Activated T-cell treated with anti-CD3 and anti-CD28 coated beads, Interleukin-2, amount 50 U/mL, for 4 hours (primary cell): Measurements from ENCODE around the gene CTR9. TPM values are rescaled to one million over a fixed set of nuclear protein-coding genes. Genes with fewer than 3 reads are reported as not detected.
A peak's percentile ranks its signal among the peaks of the same experiment; 100 is the strongest.

Experiments
- ATAC-seq, 2 donors: fragments of 200-7000 bp; cut with Tn5 transposase; one replicate each; pipeline ENCODE4 v1.10.0; 2021
- DNase-seq: peaks from one replicate; pipeline ENCODE4 v3.0.0-alpha.2; 2020
- H3K27me3 Mint-ChIP-seq: one replicate; pipeline ENCODE4 v1.8.0; 2021; ENCODE audit warnings: low read depth, mixed read lengths
- H3K36me3 Mint-ChIP-seq: one replicate; pipeline ENCODE4 v1.8.0; 2022; ENCODE audit warnings: mixed read lengths; ENCODE audit not compliant: insufficient read depth
- H3K4me1 Mint-ChIP-seq: one replicate; pipeline ENCODE4 v1.8.0; 2021; ENCODE audit warnings: low read depth, mixed read lengths
- H3K4me3 Mint-ChIP-seq: one replicate; pipeline ENCODE4 v1.8.0; 2021; ENCODE audit warnings: mild to moderate bottlenecking, moderate library complexity, mixed read lengths
- H3K9me3 Mint-ChIP-seq: one replicate; pipeline ENCODE4 v1.8.0; 2021; ENCODE audit warnings: mixed read lengths
- total RNA-seq, 3 donors: library from RNA; stranded (reverse); gene quantifications; one replicate each; pipeline ENCODE4 v1.2.1, GENCODE V29; 2021

The CTR9 gene
- total RNA-seq, 3 donors from 2014 or later, result 51.9 to 56.0 (median 53.9) TPM

- no peaks in the 10 kb centered on the region for H3K9me3 Mint-ChIP-seq
- DNase-seq, result no peak
- H3K4me3 Mint-ChIP-seq, result peak overlapping the region; percentile 96
- peaks cover 18% of the 10 kb centered on the region for H3K36me3 Mint-ChIP-seq
- H3K4me1 Mint-ChIP-seq, result peaks cover 22% of the 10 kb centered on the region
- no peak for ATAC-seq
- H3K27me3 Mint-ChIP-seq, result no peaks in the 10 kb centered on the region
Measured at GRCh38 chr11:10752486-10752885, 1.4 kb downstream of the CTR9 start.

GRCh38 chr11:10758957-10759356 lies 7.9 kb downstream of the CTR9 start:
- no peak for DNase-seq
- Mint-ChIP-seq H3K36me3 (peaks cover 21% of the 10 kb centered on the region), H3K4me3 (no peak overlapping the region), H3K27me3 (no peaks in the 10 kb centered on the region), H3K4me1 (peaks cover 7% of the 10 kb centered on the region), H3K9me3 (no peaks in the 10 kb centered on the region)
- no peak for ATAC-seq

DNA sequence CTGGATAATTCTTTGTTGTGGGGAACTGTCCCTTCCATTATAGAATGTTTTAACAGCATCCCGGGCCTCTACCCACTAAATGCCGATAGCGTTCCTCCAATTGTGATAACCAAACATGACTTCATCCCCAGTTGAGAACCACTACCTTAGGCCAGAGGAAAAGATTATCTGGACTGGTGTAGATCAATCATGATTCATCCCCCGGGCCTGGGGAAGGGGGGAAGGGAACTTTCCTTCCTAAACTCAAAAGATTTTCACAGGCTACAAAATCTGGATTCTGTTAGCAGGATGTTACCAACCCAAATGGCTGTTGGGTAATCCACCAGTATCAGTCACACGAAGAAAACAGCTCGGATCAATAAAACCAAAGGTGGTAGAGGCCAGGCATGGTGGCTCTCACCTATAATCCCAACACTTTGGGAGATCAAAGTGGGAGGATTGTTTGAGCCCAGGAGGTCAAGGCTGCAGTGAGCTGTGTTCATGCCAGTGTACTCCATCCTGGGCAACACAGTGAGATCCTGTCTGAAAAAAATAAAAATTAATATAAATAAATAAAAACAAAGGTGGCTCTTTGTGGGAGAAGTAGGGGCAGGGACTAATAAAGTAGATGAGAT lies 10.1 kb downstream of the CTR9 start:
- DNase-seq (no peak), ATAC-seq (no peak)
- Mint-ChIP-seq H3K4me3 (no peak overlapping the region), H3K36me3 (peaks cover 29% of the 10 kb centered on the region), H3K27me3 (no peaks in the 10 kb centered on the region), H3K9me3 (no peaks in the 10 kb centered on the region), H3K4me1 (peaks cover 1% of the 10 kb centered on the region)

DNA sequence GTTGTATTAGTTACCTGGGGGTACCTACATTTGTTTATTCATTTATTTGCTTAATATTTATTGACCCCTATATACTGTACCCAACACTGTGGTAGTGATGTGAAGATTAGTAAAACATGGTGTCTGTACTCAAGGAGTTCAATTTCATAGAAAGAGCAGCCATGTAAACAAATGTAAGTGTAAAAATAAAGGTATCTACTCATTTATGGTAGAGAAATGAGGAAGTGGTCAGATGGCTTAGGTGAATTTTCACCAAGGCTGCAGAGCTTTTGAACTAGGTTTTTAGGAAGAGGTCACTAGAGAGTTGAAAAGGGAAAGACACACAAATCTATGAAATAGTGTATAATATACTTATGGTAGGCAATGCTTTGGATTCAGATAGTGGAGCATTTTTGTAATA lies 11.1 kb downstream of the CTR9 start:
- Mint-ChIP-seq H3K9me3 (no peaks in the 10 kb centered on the region), H3K4me3 (no peak overlapping the region), H3K27me3 (no peaks in the 10 kb centered on the region), H3K36me3 (peaks cover 34% of the 10 kb centered on the region), H3K4me1 (peaks cover 1% of the 10 kb centered on the region)
- ATAC-seq (no peak), DNase-seq (no peak)

DNA sequence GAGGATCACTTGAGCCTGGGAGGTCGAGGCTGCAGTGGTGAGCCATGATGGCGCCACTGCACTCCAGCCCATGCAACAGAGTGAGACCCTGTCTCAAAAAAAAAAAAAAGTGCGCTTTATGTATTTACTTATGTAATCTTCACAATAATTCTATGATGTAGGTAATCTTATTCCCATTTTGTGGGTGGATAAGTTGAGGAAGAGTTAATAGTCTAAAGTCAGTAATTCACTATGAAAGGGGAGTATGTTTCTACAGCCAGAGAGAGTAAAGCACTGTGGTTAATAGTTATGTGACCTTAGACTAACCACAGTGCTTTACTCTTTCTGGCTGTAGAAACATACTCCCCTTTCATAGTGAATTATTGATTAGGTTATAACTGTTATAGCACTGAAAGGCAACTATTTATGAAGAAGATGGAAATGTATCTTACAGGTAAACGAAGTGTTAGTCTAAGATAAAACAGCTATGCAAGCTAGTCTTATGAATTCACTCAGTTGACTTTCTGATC lies 11.9 kb downstream of the CTR9 start:
- H3K27me3 Mint-ChIP-seq, result no peaks in the 10 kb centered on the region
- H3K36me3 Mint-ChIP-seq, result peaks cover 42% of the 10 kb centered on the region

GRCh38 chr11:10763766-10764165 lies 12.7 kb downstream of the CTR9 start:
- Mint-ChIP-seq H3K4me1 (peaks cover 1% of the 10 kb centered on the region), H3K27me3 (no peaks in the 10 kb centered on the region), H3K36me3 (peaks cover 42% of the 10 kb centered on the region), H3K4me3 (no peak overlapping the region), H3K9me3 (no peaks in the 10 kb centered on the region)
- ATAC-seq (no peak), DNase-seq (no peak)

More for the DNA sequence above, 11.9 kb downstream of the CTR9 start:
- DNase-seq, result no peak
- Mint-ChIP-seq H3K4me3 (no peak overlapping the region), H3K4me1 (peaks cover 1% of the 10 kb centered on the region), H3K9me3 (no peaks in the 10 kb centered on the region)
- ATAC-seq, result no peak

- Mint-ChIP-seq H3K4me1 (peaks cover 1% of the 10 kb centered on the region), H3K9me3 (no peaks in the 10 kb centered on the region)
- no peak for ATAC-seq
Measured at GRCh38 chr11:10764412-10764811, 13.4 kb downstream of the CTR9 start.

GRCh38 chr11:10770626-10771254 lies 19.7 kb downstream of the CTR9 start:
- peaks cover 65% of the 10 kb centered on the region for H3K36me3 Mint-ChIP-seq
- H3K9me3 Mint-ChIP-seq, result no peaks in the 10 kb centered on the region
- DNase-seq, result no peak
- ATAC-seq, result no peak
- no peaks in the 10 kb centered on the region for H3K27me3 Mint-ChIP-seq
- H3K4me3 Mint-ChIP-seq, result no peak overlapping the region
- no peaks in the 10 kb centered on the region for H3K4me1 Mint-ChIP-seq

More at GRCh38 chr11:10764412-10764811, 13.4 kb downstream of the CTR9 start:
- H3K27me3 Mint-ChIP-seq, result no peaks in the 10 kb centered on the region
- no peak overlapping the region for H3K4me3 Mint-ChIP-seq
- DNase-seq, result no peak
- H3K36me3 Mint-ChIP-seq, result peaks cover 46% of the 10 kb centered on the region

GRCh38 chr11:10771457-10771856 lies 20.4 kb downstream of the CTR9 start:
- H3K4me1 Mint-ChIP-seq, result no peaks in the 10 kb centered on the region
- H3K9me3 Mint-ChIP-seq, result no peaks in the 10 kb centered on the region
- H3K4me3 Mint-ChIP-seq, result no peak overlapping the region
- ATAC-seq (no peak), DNase-seq (no peak)
- H3K27me3 Mint-ChIP-seq, result no peaks in the 10 kb centered on the region
- H3K36me3 Mint-ChIP-seq, result peaks cover 64% of the 10 kb centered on the region

GRCh38 chr11:10774811-10775210 lies 23.8 kb downstream of the CTR9 start:
- peaks cover 62% of the 10 kb centered on the region for H3K36me3 Mint-ChIP-seq
- no peaks in the 10 kb centered on the region for H3K27me3 Mint-ChIP-seq
- ATAC-seq (no peak), DNase-seq (no peak)
- peaks cover 3% of the 10 kb centered on the region for H3K4me1 Mint-ChIP-seq
- H3K4me3 Mint-ChIP-seq, result no peak overlapping the region
- H3K9me3 Mint-ChIP-seq, result no peaks in the 10 kb centered on the region

- H3K4me1 Mint-ChIP-seq, result peaks cover 3% of the 10 kb centered on the region
- no peak overlapping the region for H3K4me3 Mint-ChIP-seq
- no peaks in the 10 kb centered on the region for H3K27me3 Mint-ChIP-seq
- DNase-seq (no peak), ATAC-seq (no peak)
- H3K36me3 Mint-ChIP-seq, result peaks cover 46% of the 10 kb centered on the region
- H3K9me3 Mint-ChIP-seq, result no peaks in the 10 kb centered on the region
Measured at GRCh38 chr11:10777393-10777793, 26.3 kb downstream of the CTR9 start.

GRCh38 chr11:10777806-10778205 lies 26.8 kb downstream of the CTR9 start:
- peaks cover 46% of the 10 kb centered on the region for H3K36me3 Mint-ChIP-seq
- H3K4me1 Mint-ChIP-seq, result peaks cover 3% of the 10 kb centered on the region

DNA sequence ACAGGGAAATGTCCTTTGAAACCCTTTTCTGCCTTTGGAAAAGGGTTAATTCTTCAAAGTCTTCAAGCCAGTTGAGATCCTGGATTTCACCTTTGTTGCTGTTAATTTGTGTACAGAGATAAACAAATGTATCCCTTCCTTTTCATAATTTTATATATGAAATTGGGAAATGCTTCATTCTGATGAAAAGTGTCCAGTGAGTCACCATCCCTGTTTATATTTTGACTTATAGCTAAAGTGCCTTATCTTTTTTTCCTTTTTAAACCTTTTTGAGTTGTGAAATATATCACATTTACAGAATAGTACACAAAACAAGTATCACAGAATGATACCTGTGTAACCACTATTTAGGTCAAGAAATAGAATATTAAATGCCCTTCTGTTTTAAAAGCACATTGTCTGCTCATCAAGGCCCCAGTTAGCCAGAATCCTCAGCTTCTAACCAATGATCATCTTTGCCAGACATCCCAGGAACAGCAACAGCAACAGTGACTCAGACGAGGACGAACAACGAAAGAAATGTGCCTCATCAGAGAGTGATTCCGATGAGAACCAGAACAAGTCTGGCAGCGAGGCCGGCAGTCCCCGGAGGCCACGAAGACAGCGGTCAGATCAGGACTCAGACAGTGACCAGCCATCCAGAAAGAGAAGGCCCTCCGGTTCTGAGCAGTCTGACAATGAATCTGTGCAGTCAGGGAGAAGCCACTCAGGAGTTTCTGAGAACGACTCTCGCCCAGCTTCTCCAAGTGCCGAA lies 27.3 kb downstream of the CTR9 start:
- Mint-ChIP-seq H3K27me3 (no peaks in the 10 kb centered on the region), H3K4me3 (no peak overlapping the region), H3K36me3 (peaks cover 42% of the 10 kb centered on the region), H3K4me1 (peaks cover 3% of the 10 kb centered on the region), H3K9me3 (no peaks in the 10 kb centered on the region)
- DNase-seq (no peak), ATAC-seq (no peak)

More at GRCh38 chr11:10777806-10778205, 26.8 kb downstream of the CTR9 start:
- ATAC-seq (no peak), DNase-seq (no peak)
- Mint-ChIP-seq H3K27me3 (no peaks in the 10 kb centered on the region), H3K9me3 (no peaks in the 10 kb centered on the region), H3K4me3 (no peak overlapping the region)

- no peak for ATAC-seq
Measured at GRCh38 chr11:10779086-10779485, 28.0 kb downstream of the CTR9 start.

More at GRCh38 chr11:10779086-10779485, 28.0 kb downstream of the CTR9 start:
- Mint-ChIP-seq H3K4me1 (peaks cover 3% of the 10 kb centered on the region), H3K4me3 (no peak overlapping the region), H3K9me3 (no peaks in the 10 kb centered on the region), H3K27me3 (no peaks in the 10 kb centered on the region), H3K36me3 (peaks cover 38% of the 10 kb centered on the region)
- no peak for DNase-seq
